Activated CD4-positive, alpha-beta T cell treated with anti-CD3 and anti-CD28 coated beads, Interleukin-2, amount 10 ng/mL, durations not matched to agents 7 days and 5 days (primary cell): ENCODE data around the gene KHDC4. TPM values are rescaled to one million over a fixed set of nuclear protein-coding genes. Genes with fewer than 3 reads are reported as not detected.

Experiments
- CTCF ChIA-PET: fragments of 350-600 bp; sonication (Branson Sonifier 250); formaldehyde crosslinking; loops from one replicate; lab custom pipeline; 2021; ENCODE audit warnings: antibody characterized with exemption; lab: Charles Lee
- POLR2A ChIA-PET: fragments of 350-600 bp; sonication (Branson Sonifier 250); formaldehyde crosslinking; loops from one replicate; lab custom pipeline; 2021; ENCODE audit warnings: antibody characterized with exemption; lab: Charles Lee
- DNase-seq: peaks from one replicate; pipeline ENCODE4 v3.0.0-alpha.2; 2020
- H3K27ac Mint-ChIP-seq: one replicate; pipeline ENCODE4 v1.8.0; 2021; ENCODE audit warnings: mild to moderate bottlenecking, moderate library complexity, mixed read lengths
- H3K27me3 Mint-ChIP-seq: one replicate; pipeline ENCODE4 v1.8.0; 2021; ENCODE audit warnings: mixed read lengths
- H3K36me3 Mint-ChIP-seq: one replicate; pipeline ENCODE4 v1.8.0; 2021; ENCODE audit warnings: low read depth, mixed read lengths
- H3K4me1 Mint-ChIP-seq: one replicate; pipeline ENCODE4 v1.8.0; 2021; ENCODE audit warnings: mixed read lengths
- H3K4me3 Mint-ChIP-seq: one replicate; pipeline ENCODE4 v1.8.0; 2021; ENCODE audit warnings: mild to moderate bottlenecking, moderate library complexity, mixed read lengths
- H3K9me3 Mint-ChIP-seq: one replicate; pipeline ENCODE4 v1.8.0; 2021; ENCODE audit warnings: mixed read lengths
- microRNA-seq: library from miRNA; unstranded; fragments of <30 nt; microRNA quantifications from one replicate; pipeline ENCODE4 v1.2.0, GENCODE V29; 2021; ENCODE audit warnings: borderline microRNAs expressed, borderline replicate concordance
- total RNA-seq, 2 experiments: library from RNA; stranded (reverse); gene quantifications; one replicate each; pipeline ENCODE4 v1.2.3, GENCODE V29; 2021

KHDC4 gene
- total RNA-seq, 2 experiments from 2014 or later: 66.3 to 67.3 TPM

DNA sequence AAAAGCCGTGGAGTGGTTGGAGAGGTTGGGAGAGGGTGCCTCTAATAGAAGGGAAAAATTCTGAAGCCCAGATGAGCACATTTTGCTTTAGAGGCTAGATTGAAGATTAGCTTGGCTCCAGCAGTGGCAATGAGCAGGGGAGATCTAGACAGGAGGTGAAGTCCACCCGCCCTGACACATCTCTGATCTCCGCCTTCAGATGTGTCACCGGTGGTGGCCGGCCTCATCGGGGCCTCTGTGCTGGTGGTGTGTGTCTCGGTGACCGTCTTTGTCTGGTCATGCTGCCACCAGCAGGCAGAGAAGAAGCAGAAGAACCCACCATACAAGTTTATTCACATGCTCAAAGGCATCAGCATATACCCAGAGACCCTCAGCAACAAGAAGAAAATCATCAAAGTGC, 66.4 kb downstream of the KHDC4 start:
- H3K4me1 Mint-ChIP-seq: no peaks in the 10 kb centered on the region
- no peak overlapping the region for H3K4me3 Mint-ChIP-seq
- ChIA-PET CTCF (interaction anchor here (0.8 kb wide), 1 partner anchor 10 kb away, joined by 3 read pairs; no protein-coding TSS in a partner anchor), POLR2A (no interaction called here)
- DNase-seq: no peak
- no peaks in the 10 kb centered on the region for H3K27me3 Mint-ChIP-seq
- peaks cover 2% of the 10 kb centered on the region for H3K36me3 Mint-ChIP-seq
- H3K9me3 Mint-ChIP-seq: no peaks in the 10 kb centered on the region
- H3K27ac Mint-ChIP-seq: no peak overlapping the region

DNA sequence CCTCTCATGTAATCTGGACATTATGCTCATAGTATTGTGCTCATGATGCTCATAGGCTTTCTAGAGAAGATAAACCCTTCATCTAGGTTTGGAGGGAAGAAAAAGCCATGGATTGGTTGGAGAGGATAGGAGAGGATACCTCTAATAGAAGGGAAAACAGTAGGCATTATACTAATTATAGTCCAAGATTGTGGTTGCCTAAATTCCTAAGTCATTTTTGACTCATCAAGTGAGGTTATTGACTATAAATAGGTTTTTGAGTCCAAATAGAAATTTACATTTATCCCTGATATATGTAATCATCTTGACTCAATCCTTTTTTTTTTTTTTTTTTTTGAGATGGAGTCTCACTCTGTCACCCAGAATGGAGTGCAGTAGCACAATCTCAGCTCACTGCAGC, 69.8 kb downstream of the KHDC4 start:
- Mint-ChIP-seq H3K9me3 (no peaks in the 10 kb centered on the region), H3K36me3 (peaks cover 1% of the 10 kb centered on the region), H3K27me3 (no peaks in the 10 kb centered on the region), H3K4me1 (peaks cover 19% of the 10 kb centered on the region), H3K4me3 (no peak overlapping the region), H3K27ac (no peak overlapping the region)
- POLR2A ChIA-PET: no interaction called here
- DNase-seq: no peak
- CTCF ChIA-PET: interaction anchor here (0.6 to 1.1 kb wide), 5 partner anchors 10 to 193 kb away, joined by 3 to 5 read pairs (median 3); no protein-coding TSS in a partner anchor

Small RNAs within 50 kb of the gene (microRNA-seq; reads per million reads assigned to microRNA genes)
- not detected for gene MIR6738

Other genes with a start within 250 kb of the KHDC4 start
- gene YY1AP1, start 245.6 kb downstream of the KHDC4 start, total RNA-seq: 10 to 100 TPM; 68.9 to 81.9 TPM
- 100 to 1,000 TPM; 123 to 129 TPM for gene DAP3, start 245.3 kb downstream of the KHDC4 start, total RNA-seq
- 10 to 100 TPM; 72.3 to 77.0 TPM for gene GON4L, start 77.2 kb downstream of the KHDC4 start, total RNA-seq
- gene SYT11, start 74.8 kb downstream of the KHDC4 start, total RNA-seq: 10 to 100 TPM; 14.2 to 15.5 TPM
- 10 to 100 TPM; 24.0 to 28.4 TPM for gene RIT1, start 23.1 kb downstream of the KHDC4 start, total RNA-seq
- not detected for gene RXFP4, start 7.2 kb upstream of the KHDC4 start, total RNA-seq
- gene ARHGEF2, start 44.1 kb upstream of the KHDC4 start, total RNA-seq: 100 to 1,000 TPM; 157 to 191 TPM
- 100 to 1,000 TPM; 235 to 273 TPM for gene SSR2, start 86.5 kb upstream of the KHDC4 start, total RNA-seq
- gene UBQLN4, start 119.4 kb upstream of the KHDC4 start, total RNA-seq: 10 to 100 TPM; 30.8 to 34.0 TPM
- 10 to 100 TPM; 41.3 to 61.0 TPM for gene LAMTOR2, start 120.4 kb upstream of the KHDC4 start, total RNA-seq
- under 1 TPM in 1 of 2 experiments, not detected in 1; 0.50 TPM for gene RAB25, start 126.7 kb upstream of the KHDC4 start, total RNA-seq
- gene MEX3A, start 148.1 kb upstream of the KHDC4 start, total RNA-seq: under 1 TPM; 0.02 to 0.05 TPM
- gene LMNA, start 180.3 kb upstream of the KHDC4 start, total RNA-seq: 10 to 100 TPM; 38.3 to 43.5 TPM
- 10 to 100 TPM; 35.3 to 37.8 TPM for gene SEMA4A, start 219.2 kb upstream of the KHDC4 start, total RNA-seq